GM18508 (cell line): ENCODE data around the gene SRC.

ENCODE experiments used
- ATAC-seq: cut with Tn5 transposase; IDR thresholded peaks from one replicate; pipeline ENCODE4 v1.9.1; 2021; ENCODE audit warnings: moderate number of reproducible peaks; ENCODE audit not compliant: insufficient read depth, unreplicated experiment

The SRC gene

GRCh38 chr20:37314617-37315016 lies 31.3 kb upstream of the SRC start:
- no peak for ATAC-seq

GRCh38 chr20:37315021-37315451 lies 30.9 kb upstream of the SRC start:
- no peak for ATAC-seq

DNA sequence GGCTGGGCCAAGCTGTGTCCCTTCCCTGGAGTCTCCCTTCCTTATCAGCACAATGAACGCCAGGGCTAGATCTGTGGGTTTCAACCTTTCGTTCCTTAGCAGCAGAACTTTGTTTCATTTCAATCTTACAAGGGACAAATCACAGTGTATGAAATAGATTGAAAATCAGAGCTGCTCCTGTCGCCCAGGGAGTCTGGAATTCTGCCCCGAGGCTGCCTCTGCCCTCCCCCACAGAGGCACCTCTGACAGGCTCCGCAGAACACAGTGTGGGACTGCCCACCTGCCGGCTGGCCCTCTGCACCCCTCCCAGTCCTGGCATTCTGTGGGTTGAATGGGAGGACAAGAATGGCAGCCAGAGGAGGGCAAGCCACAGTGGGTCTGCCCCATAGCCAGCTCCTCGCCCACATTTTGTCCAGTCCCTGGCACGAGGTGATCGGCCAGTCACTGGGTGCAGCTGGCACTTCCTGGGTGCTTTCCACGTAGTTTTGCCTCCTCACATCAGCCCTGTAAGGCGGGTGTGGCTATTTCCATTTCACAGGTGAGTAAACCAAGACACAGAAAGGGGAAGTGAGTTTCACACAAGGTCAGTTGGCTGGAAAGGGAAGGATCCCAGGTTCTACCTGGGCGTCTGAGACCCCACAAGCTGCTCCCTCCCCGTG lies 30.4 kb upstream of the SRC start:
- no peak for ATAC-seq

GRCh38 chr20:37316116-37316774 lies 29.7 kb upstream of the SRC start:
- ATAC-seq = no peak

- ATAC-seq = no peak
These were observed 29.2 kb upstream of the SRC start for GRCh38 chr20:37316775-37317170.

DNA sequence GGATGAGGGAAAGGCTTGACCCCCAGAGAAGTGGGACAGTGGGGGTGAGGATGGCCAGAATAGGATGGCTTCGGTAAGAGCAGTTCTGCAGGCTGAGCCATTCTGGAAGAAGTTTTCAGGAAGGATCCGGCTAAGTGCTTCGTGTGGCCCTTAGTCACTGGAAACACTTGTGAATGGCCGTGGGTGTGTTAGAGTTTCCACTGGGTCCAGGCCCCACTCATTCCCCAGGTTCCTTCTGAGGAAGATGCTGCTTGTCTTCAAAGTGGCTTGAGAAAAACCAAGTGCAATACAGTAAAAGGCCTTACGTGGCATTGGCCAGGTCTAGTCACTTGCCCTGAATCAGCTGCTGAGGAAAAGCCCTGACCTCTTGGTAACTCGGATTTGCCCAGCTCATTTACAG lies 28.6 kb upstream of the SRC start:
- ATAC-seq = no peak

DNA sequence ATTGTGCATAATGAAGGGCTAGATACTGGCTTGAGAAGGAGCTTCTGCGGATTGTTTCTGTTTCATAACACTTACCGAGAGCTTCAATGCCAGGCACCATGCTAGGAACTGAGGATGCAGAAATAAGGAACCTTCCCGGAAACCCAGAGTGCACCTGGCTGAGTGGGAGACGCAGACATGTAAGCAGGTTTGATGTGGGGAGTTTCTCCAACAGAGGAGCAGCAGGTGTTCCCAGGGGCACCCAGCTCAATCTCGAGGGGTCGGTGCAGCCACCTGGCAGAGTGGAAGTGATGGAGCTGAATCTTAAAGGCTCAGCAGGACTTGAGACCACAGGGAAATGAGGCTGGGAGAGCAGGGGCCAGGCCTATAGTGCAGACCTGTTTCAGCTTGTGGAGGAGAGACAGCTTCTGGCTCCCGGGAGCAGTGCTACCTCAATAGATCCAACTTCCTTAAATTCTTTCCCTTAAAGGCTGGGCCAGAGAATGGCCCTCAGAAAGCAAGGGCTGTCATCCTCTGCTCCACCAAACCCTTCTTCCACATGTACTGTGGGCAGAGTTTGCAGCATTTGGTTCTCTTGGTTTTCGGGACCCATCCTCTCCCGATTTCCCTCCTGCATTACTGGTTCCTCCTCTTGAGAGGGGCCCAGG lies 27.8 kb upstream of the SRC start:
- no peak for ATAC-seq

GRCh38 chr20:37319151-37319671 lies 26.7 kb upstream of the SRC start:
- ATAC-seq = no peak

GRCh38 chr20:37323985-37324384 lies 22.0 kb upstream of the SRC start:
- ATAC-seq = no peak

GRCh38 chr20:37325206-37325605 lies 20.7 kb upstream of the SRC start:
- ATAC-seq = no peak

GRCh38 chr20:37326666-37327065 lies 19.3 kb upstream of the SRC start:
- ATAC-seq = no peak

GRCh38 chr20:37327748-37328147 lies 18.2 kb upstream of the SRC start:
- no peak for ATAC-seq

- ATAC-seq = no peak
These were observed 17.6 kb upstream of the SRC start for GRCh38 chr20:37328149-37328945.

GRCh38 chr20:37329481-37330165 lies 16.3 kb upstream of the SRC start:
- ATAC-seq = no peak

DNA sequence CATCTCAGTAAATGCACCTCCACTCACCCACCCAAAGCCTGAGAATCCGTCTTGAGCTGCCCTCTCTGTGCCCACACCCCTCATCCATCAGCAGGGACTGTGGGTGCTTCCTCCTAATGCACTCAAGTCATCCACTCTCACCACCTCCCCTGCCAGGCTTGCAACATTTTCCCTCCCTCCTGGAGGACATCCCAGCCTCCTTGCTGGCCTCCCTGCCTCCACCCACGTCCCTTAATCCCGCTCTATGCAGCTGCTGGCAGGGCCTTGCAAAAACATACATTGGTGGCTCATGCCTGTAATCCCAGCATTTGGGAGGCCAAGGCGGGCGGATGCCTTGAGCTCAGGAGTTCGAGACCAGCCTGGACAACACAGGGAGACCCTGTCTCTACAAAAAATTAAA lies 15.6 kb upstream of the SRC start:
- ATAC-seq = no peak

GRCh38 chr20:37331060-37331857 lies 14.7 kb upstream of the SRC start:
- no peak for ATAC-seq

DNA sequence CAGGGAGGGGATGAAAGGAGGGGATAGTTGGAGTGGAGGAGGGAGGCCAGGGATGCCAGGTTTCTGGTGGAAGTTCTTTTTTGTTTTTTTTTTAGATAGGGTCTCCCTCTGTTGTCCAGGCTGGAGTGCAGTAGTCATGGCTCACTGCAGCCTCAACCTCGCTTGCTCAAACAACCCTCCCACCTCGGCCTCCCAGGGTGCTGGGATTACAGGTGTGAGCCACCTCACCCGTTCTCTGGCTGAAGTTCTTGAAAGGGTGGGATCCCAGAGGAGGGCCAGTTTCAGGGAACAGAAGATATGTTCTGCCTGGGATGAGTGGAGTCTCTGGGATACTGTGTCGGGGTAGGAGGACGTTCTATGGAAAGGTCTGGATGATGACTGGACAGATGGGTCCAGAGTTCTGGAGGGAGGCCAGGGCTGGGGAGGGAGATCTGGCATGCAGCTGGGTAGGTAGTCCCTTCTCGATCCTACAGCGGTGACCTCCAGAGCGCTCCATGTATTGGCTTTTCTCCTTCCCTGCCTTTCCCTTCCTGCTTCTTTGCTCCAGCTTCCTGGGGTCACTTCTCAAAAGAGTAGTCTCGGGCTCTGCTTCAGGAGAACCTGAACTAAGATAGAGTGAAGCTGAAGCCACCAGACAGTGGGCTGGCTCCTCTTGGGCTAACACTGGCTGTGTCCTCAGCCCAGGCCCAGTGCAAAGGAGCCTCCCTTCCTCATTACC lies 12.7 kb upstream of the SRC start:
- no peak for ATAC-seq

- no peak for ATAC-seq
These were observed 12.1 kb upstream of the SRC start for GRCh38 chr20:37333848-37334318.

DNA sequence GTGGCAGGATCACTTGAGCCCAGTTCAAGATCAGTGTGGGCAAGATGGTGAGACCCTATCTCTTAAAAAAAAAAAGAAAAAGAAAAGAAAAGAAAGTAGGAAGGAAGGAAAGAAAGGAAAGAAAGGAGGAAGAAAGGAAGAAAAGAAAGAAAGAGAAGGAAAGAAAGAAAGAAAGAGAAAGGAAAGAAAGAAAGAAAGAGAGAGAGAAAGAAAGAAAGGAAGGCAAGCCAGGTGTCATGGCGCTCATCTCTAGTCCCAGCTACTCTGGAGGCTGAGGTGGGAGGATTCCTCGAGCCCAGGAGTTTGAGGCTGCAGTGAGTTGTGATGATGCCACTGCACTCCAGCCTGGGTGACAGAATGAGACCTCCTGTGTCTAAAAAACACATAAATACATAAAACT lies 11.5 kb upstream of the SRC start:
- ATAC-seq = no peak
